PFSK-1 (cell line): ENCODE measurements around the gene RAB44.

Experiments used
- FOXP2 ChIP-seq: optimal IDR thresholded peaks from 2 replicates; pipeline ENCODE3; 2011; ENCODE audit warnings: borderline replicate concordance, control low read depth, inconsistent platforms; ENCODE audit not compliant: insufficient read depth; ENCODE audit errors: extremely low read length, extremely low read depth
- POLR2AphosphoS5 ChIP-seq: IDR thresholded peaks from 2 replicates; pipeline ENCODE4 v1.6.1; 2012; ENCODE audit warnings: low read depth, mild to moderate bottlenecking, control low read depth, low read length, moderate library complexity
- REST ChIP-seq, 2 experiments: IDR thresholded peaks; 2 replicates each; pipeline versions ENCODE4 v1.6.1 to v1.8.0; 2011 to 2012; ENCODE audit warnings: low read depth in 2 of 2, low read length in 2 of 2, control low read depth in 1 of 2, inconsistent platforms in 1 of 2, mild to moderate bottlenecking in 1 of 2, moderate library complexity in 1 of 2; ENCODE audit not compliant: insufficient read depth in 1 of 2
- SIN3A ChIP-seq: IDR thresholded peaks from 2 replicates; pipeline ENCODE4 v1.6.1; 2012; ENCODE audit warnings: mild to moderate bottlenecking, low read length, moderate library complexity, borderline replicate concordance; ENCODE audit not compliant: insufficient read depth
- TAF1 ChIP-seq: IDR thresholded peaks from 2 replicates; pipeline ENCODE4 v1.6.1; 2012; ENCODE audit warnings: low read length, control low read depth, borderline replicate concordance; ENCODE audit not compliant: insufficient read depth

The RAB44 gene

GRCh38 chr6:36777801-36778200 lies 80.2 kb downstream of the RAB44 start:
- TF ChIP-seq SIN3A (no peak), TAF1 (no peak), REST (IDR thresholded peaks at IDR 0.05; ENCODE audit: insufficient read depth in 1 of 2, low read depth in 2 of 2, low read length in 2 of 2) (no peak), FOXP2 (no peak), POLR2AphosphoS5 (no peak)

GRCh38 chr6:36779227-36779626 lies 81.6 kb downstream of the RAB44 start:
- TF ChIP-seq TAF1 (no peak), POLR2AphosphoS5 (no peak)

GRCh38 chr6:36780442-36781177 lies 83.0 kb downstream of the RAB44 start:
- TF ChIP-seq SIN3A (no peak), FOXP2 (no peak), TAF1 (no peak), POLR2AphosphoS5 (no peak), REST (IDR thresholded peaks at IDR 0.05; ENCODE audit: insufficient read depth in 1 of 2, low read depth in 2 of 2, low read length in 2 of 2) (no peak)

- TF ChIP-seq POLR2AphosphoS5 (no peak), REST (IDR thresholded peaks at IDR 0.05; ENCODE audit: insufficient read depth in 1 of 2, low read depth in 2 of 2, low read length in 2 of 2) (no peak), TAF1 (no peak), FOXP2 (no peak), SIN3A (no peak)
Measured at GRCh38 chr6:36781669-36782068, 84.0 kb downstream of the RAB44 start.
